GM18502 (cell line): Measurements from ENCODE around the gene TMEM259.

Source experiments
- ATAC-seq: cut with Tn5 transposase; IDR thresholded peaks from one replicate; pipeline ENCODE4 v1.9.1; 2021; ENCODE audit warnings: mild to moderate bottlenecking; ENCODE audit not compliant: unreplicated experiment, poor library complexity

TMEM259 gene

GRCh38 chr19:964761-965694 is 55.9 kb downstream of the TMEM259 start:
- ATAC-seq, result no peak

- ATAC-seq, result no peak
Measured at GRCh38 chr19:964116-964520, 56.8 kb downstream of the TMEM259 start.

- ATAC-seq, result no peak
Measured at GRCh38 chr19:963486-963951, 57.4 kb downstream of the TMEM259 start.

- no peak for ATAC-seq
Measured at GRCh38 chr19:962683-963400, 58.1 kb downstream of the TMEM259 start.

GRCh38 chr19:961866-962620 is 58.9 kb downstream of the TMEM259 start:
- no peak for ATAC-seq

- ATAC-seq, result no peak
Measured at GRCh38 chr19:960601-960938, 60.4 kb downstream of the TMEM259 start.

- ATAC-seq, result no peak
Measured at GRCh38 chr19:960020-960419, 60.9 kb downstream of the TMEM259 start.
